Ovary (tissue), 9 donors: ENCODE results near the gene TUBA1B. TPM values are rescaled to one million over a fixed set of nuclear protein-coding genes. Genes with fewer than 3 reads are reported as not detected.

ENCODE experiments used
- DNase-seq, 5 donors: peaks; one replicate each; pipeline ENCODE4 v3.0.0-alpha.2; 2019 to 2020
- H3K27ac ChIP-seq, 2 donors: fragments of 200-600 bp; one replicate each; pipeline versions ENCODE4 v1.5.1 to v1.8.0; 2019 to 2022
- H3K27me3 ChIP-seq: fragments of 200-600 bp; one replicate; pipeline ENCODE4 v1.8.0; 2022
- H3K36me3 ChIP-seq: fragments of 200-600 bp; sonication (generic); one replicate; pipeline ENCODE4 v1.5.1; 2019
- H3K4me1 ChIP-seq: one replicate; pipeline ENCODE4 v1.8.1; 2013; ENCODE audit warnings: mild to moderate bottlenecking, moderate library complexity; ENCODE audit not compliant: insufficient read depth
- H3K4me3 ChIP-seq: fragments of 200-600 bp; sonication (generic); one replicate; pipeline ENCODE4 v1.5.1; 2017
- H3K9me3 ChIP-seq, 2 donors: fragments of 200-600 bp in 1 of 2; sonication (generic) in 1 of 2; one replicate each; pipeline versions ENCODE4 v1.5.1 to v1.8.1; 2013 to 2019; ENCODE audit warnings: mild to moderate bottlenecking in 1 of 2, moderate library complexity in 1 of 2
- EP300 ChIP-seq: sonication (generic); formaldehyde crosslinking; IDR thresholded peaks from one replicate; pipeline ENCODE4 v1.6.1; 2017; ENCODE audit warnings: antibody characterized with exemption
- POLR2A ChIP-seq: fragments of 450-650 bp; IDR thresholded peaks from one replicate; pipeline ENCODE4 v1.6.1; 2017; ENCODE audit warnings: antibody characterized with exemption, mild to moderate bottlenecking, moderate library complexity
- WGBS, 3 donors: extraction: QIAGEN DNeasy Blood & Tissue Kit in 1 of 3; methylation state at CpG; one replicate each; pipeline versions ENCODE4 v1.1.5 to v1.1.7; 2013 to 2017; 5-methylcytosine and 5-hydroxymethylcytosine counted together
- intact Hi-C, 4 donors: fragments of 100-400 bp; cut with DNase I; formaldehyde crosslinking; loops; one replicate each; pipeline versions ENCODE4 v1.11.0 to v1.15.1; 2022 to 2023
- polyA plus RNA-seq, 2 donors: library from polyadenylated mRNA; stranded (reverse); fragments of 200-250 nt in 1 of 2; fragments of 350-450 nt in 1 of 2; fragmentation: Illumina TruSeq in 1 of 2; extraction: RNeasy Lipid Tissue Mini Kit (QIAGEN cat#74804) in 1 of 2; gene quantifications; one replicate each; pipeline ENCODE4 v1.2.3, GENCODE V29; 2013 to 2014
- total RNA-seq, 7 donors: library from RNA; depleted of rRNA in 2 of 7; stranded (reverse); fragments of >200 nt in 2 of 7; fragmentation: NEBNext Ultra II Directional in 3 of 7; extraction: Animal tissue kit (Norgen Biotek cat#: 25700) in 3 of 7; gene quantifications; one replicate each; pipeline versions ENCODE4 v1.1.0 to v1.2.4, GENCODE V29; 2016 to 2023
- TF ChIP-seq, protein P1 (sequence below), 3 donors: fragments of 450-650 bp in 2 of 3; fragments of 200-600 bp in 1 of 3; IDR thresholded peaks; one replicate each; pipeline versions ENCODE4 v1.5.1 to v1.8.0; 2016 to 2022; ENCODE audit warnings: antibody characterized with exemption in 3 of 3, mild to moderate bottlenecking in 1 of 3
- donor health status: DM: no; HTN: no; CAD: no; lungs with moderate emphysema.
- donor health status: DM: no; HTN: no; CAD: no.
- donor health status: Bipolar disorder and iron deficiency.
- donor health status: DM: yes; HTN: yes; CAD: no.
- donor health status: DM: no; HTN: no; CAD: no.
- donor health status: DM: yes; HTN: yes; CAD: no.

The TUBA1B gene
- total and polyA plus RNA-seq, 9 donors = 281 to 705 (median 340) TPM

DNA sequence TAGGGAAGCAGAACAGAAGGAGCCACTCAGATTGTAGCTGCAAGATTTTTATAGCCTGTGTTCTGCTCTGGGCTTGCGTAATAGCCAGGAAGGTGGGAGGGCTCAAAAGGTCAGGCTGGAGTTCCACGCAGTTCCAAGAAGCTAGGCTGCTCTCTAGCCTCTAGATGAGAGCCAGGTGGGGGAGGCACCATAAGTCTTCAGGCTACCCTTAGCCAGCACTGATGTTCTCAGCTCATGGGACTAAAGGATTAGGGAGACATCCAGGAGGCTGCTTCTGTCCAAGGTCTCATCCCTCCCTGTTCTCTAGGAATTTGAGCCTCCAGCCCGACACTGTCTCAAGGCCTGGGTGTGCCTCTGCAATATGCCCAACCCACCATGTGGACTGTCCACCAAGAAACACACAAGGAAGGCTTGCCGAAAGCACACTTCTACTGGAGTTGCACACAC, 22.2 kb downstream of the TUBA1B start:
- WGBS, 3 donors = 4 to 10% (median 7%) methylated on average over 4 of the region's 4 CpGs
- H3K4me1 ChIP-seq = peaks cover 17% of the 10 kb centered on the region
- no peaks in the 10 kb centered on the region for H3K9me3 ChIP-seq
- H3K36me3 ChIP-seq = no peaks in the 10 kb centered on the region
- H3K4me3 ChIP-seq = peak overlapping the region; percentile 95
- intact Hi-C loops = no loop called here
- no peaks in the 10 kb centered on the region for H3K27me3 ChIP-seq
- DNase-seq = peak; percentile 77 to 88 (median 84)
- TF ChIP-seq POLR2A (peak; percentile 47), EP300 (no peak)
- TF ChIP-seq, protein P1, sequence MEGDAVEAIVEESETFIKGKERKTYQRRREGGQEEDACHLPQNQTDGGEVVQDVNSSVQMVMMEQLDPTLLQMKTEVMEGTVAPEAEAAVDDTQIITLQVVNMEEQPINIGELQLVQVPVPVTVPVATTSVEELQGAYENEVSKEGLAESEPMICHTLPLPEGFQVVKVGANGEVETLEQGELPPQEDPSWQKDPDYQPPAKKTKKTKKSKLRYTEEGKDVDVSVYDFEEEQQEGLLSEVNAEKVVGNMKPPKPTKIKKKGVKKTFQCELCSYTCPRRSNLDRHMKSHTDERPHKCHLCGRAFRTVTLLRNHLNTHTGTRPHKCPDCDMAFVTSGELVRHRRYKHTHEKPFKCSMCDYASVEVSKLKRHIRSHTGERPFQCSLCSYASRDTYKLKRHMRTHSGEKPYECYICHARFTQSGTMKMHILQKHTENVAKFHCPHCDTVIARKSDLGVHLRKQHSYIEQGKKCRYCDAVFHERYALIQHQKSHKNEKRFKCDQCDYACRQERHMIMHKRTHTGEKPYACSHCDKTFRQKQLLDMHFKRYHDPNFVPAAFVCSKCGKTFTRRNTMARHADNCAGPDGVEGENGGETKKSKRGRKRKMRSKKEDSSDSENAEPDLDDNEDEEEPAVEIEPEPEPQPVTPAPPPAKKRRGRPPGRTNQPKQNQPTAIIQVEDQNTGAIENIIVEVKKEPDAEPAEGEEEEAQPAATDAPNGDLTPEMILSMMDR (IDR thresholded peaks at IDR 0.05) = no peak
- H3K27ac ChIP-seq = peak overlapping the region; percentile 88 to 98

DNA sequence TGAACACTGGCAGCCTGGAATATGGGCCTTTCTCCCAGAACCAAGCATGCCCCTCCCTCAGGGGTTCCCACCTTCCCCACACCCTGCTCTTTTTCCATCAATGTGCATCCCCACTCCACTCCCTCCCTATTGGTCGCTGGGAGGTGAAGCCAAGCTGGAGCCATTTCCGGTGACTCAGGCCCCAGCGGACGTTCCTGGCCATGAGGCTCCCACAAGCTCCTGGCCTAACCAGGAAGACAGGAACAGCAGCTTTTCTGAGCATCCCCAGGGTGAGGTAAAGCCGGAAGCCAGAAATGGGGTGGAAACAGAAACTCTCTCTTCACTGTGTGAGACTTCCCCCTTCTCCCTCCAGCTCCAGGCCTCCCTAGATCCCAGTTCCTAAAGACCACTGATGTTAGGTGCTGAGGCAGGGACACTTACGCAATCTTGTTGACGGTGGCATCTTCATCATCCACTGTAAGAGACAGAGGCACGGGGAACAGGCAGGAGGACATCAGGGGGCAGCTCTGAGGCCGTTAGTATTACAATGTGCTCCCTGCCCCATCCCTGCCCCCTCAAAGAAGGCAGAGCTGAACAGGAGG, 25.6 kb downstream of the TUBA1B start:
- WGBS, 3 donors = 69 to 82% (median 82%) methylated on average over 9 of the region's 9 CpGs
- H3K4me1 ChIP-seq = peaks cover 16% of the 10 kb centered on the region
- H3K4me3 ChIP-seq = no peak overlapping the region
- no peaks in the 10 kb centered on the region for H3K27me3 ChIP-seq
- intact Hi-C loops = no loop called here
- no peaks in the 10 kb centered on the region for H3K36me3 ChIP-seq
- H3K9me3 ChIP-seq = no peaks in the 10 kb centered on the region
- no peak for DNase-seq
- TF ChIP-seq, protein P1 (IDR thresholded peaks at IDR 0.05) = no peak
- H3K27ac ChIP-seq = no peak overlapping the region

DNA sequence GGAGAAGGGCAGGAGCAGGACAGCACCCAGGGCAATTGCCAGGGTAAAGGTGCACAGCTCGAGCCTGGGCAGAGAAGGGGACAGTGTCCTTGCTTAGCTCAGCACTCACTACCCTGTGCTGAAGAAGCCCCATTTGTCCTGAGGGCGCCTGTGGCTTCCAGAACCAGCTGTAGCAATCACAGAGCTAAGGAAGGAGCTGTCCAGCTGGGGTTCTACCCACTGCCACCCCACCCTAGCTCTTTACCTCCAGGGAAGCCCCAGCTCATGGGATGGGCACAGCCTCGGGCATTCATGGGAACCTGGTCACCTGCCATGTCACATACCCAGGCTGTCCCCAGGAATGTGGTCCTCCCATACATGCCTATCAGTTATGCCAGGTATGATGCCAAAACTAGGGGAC, 26.4 kb downstream of the TUBA1B start:
- no peak for DNase-seq
- Histone ChIP-seq H3K27me3 (no peaks in the 10 kb centered on the region), H3K9me3 (no peaks in the 10 kb centered on the region), H3K4me1 (peaks cover 16% of the 10 kb centered on the region), H3K36me3 (no peaks in the 10 kb centered on the region), H3K27ac (no peak overlapping the region), H3K4me3 (no peak overlapping the region)
- intact Hi-C loops = no loop called here
- WGBS, 3 donors = 50 to 71% (median 69%) methylated on average over 2 to 3 of the region's 3 CpGs
- TF ChIP-seq EP300 (no peak), POLR2A (no peak)
- TF ChIP-seq, protein P1 (IDR thresholded peaks at IDR 0.05) = no peak

GRCh38 chr12:49100380-49100779, 30.8 kb downstream of the TUBA1B start:
- Histone ChIP-seq H3K4me3 (no peak overlapping the region), H3K4me1 (no peaks in the 10 kb centered on the region), H3K9me3 (no peaks in the 10 kb centered on the region), H3K27me3 (no peaks in the 10 kb centered on the region), H3K27ac (no peak overlapping the region), H3K36me3 (no peaks in the 10 kb centered on the region)
- TF ChIP-seq, protein P1 (IDR thresholded peaks at IDR 0.05) = no peak
- 92 to 96% (median 94%) methylated on average over 6 of the region's 6 CpGs for whole genome bisulfite sequencing, 3 donors
- DNase-seq = no peak
- intact Hi-C loops = no loop called here
